GM18511 (cell line): ENCODE measurements around the gene TEX55.
"Not testable (repeated sequence)": the region's sequence is repeated elsewhere in the genome, so short reads cannot be mapped to it uniquely, and the experiment has no call there.

Experiments
- ATAC-seq: cut with Tn5 transposase; IDR thresholded peaks from one replicate; pipeline ENCODE4 v1.9.1; 2021; ENCODE audit warnings: mild to moderate bottlenecking, moderate library complexity; ENCODE audit not compliant: unreplicated experiment

Gene TEX55

DNA sequence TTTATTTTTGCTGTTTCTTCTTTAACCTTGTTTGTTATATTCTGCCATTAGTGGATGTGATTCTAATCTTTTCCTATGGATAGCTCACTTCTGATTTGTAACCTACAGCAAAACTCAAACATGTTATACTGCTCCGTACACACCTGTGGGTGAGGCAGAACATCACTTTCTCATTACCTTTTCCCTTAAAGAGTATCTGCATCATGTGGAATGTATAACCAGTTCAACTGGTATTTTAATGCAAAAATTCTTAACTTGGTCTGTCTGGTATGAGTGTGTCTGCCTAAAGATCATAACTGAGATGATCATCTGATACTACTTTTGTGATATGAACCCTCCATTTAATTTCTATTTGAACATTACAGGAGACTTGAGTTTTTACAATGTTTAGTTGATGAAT lies 14.4 kb downstream of the TEX55 start:
- ATAC-seq: no peak

DNA sequence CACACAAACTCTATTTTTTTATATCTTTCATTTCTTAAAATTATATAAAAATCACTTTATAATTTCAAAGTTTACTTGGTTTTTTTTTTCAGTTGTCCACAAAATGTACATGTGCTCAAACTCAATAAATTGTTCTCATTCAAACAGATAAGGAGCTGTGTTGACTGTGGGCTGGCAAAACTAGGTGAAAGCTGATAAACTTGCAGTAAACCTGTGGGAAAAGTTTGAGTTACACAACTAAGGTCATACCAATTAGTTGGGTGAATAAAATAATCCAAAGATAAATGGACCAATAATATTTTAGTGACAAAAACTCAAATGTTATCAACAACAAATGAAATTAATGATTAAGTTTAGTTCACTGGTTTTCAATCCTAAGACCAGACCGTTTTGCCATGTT lies 14.8 kb downstream of the TEX55 start:
- no peak for ATAC-seq

DNA sequence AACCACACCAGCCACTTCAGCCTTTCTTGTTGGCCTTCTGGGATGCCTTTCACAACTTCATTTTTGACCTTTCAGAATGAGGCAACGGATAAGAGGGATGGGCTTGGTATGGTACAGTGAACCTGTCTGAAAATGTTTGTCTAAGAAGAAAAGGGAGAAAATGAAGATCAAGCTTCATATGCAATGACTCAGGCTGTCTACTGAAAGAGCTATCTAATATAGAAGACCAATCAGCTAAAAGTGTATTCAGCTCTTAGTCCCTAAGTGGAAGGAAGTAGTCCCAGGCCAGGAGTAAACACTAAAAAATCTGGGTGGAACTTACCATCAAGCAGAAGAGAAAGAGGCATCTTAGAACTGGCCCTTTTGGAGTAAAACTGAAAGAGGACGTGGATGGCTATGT lies 15.3 kb downstream of the TEX55 start:
- no peak for ATAC-seq

DNA sequence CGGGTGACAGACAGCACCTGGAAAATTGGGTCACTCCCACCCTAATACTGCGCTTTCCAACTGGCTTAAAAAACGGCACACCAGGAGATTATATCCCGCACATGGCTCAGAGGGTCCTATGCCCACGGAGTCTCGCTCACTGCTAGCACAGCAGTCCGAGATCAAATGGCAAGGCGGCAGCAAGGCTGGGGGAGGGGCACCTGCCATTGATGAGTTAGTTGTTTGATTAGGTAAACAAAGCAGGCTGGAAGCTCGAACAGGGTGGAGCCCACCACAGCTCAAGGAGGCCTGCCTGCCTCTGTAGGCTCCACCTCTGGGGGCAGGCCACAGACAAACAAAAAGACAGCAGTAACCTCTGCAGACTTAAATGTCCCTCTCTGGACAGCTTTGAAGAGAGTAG lies 18.8 kb downstream of the TEX55 start:
- not testable (repeated sequence) for ATAC-seq

DNA sequence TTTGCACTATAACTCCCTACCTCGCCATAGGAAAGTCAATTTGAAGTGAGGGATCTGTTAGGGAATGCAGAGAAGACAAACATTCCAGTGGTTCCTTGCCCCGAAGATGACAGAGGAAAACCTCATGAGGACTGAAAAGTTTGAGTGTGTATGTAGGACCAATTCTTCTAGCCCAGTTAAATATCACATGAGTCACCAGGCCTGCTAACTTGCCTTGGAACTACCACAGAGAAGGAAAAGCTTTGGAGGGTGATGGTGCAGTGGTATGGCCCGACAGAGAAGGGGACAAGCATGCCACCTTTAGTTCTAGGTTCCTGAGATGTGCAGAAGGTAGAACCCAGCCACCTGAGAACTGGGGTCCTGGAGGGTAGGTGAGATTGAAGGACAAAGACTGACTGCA lies 24.9 kb downstream of the TEX55 start:
- ATAC-seq: no peak

DNA sequence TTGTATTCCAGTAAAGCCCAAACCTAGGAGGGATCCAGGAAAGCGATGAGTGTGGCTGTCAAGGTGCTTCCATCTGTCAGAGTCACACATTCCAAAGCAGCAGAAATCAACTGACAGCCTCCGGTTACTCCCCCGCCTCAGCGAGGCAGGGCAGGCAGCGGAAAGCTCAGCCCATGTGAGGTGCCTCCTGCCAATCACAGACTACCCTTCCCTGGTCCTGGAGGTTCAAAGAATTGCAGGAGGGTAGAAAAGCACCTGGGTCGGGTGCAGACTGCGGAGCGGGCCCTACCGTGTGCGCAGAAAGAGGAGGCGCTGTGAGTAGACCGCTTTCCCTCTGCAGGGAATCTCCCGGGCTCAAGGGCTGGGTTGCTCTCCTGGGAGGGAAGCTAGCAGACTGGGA lies 27.4 kb downstream of the TEX55 start, which contains the start of gene UPK1B:
Gene UPK1B (plus strand): TSS at position 274 of the 400 bp plus-strand sequence. CDS start 13,144 bp downstream, outside the sequence.
- no peak for ATAC-seq

DNA sequence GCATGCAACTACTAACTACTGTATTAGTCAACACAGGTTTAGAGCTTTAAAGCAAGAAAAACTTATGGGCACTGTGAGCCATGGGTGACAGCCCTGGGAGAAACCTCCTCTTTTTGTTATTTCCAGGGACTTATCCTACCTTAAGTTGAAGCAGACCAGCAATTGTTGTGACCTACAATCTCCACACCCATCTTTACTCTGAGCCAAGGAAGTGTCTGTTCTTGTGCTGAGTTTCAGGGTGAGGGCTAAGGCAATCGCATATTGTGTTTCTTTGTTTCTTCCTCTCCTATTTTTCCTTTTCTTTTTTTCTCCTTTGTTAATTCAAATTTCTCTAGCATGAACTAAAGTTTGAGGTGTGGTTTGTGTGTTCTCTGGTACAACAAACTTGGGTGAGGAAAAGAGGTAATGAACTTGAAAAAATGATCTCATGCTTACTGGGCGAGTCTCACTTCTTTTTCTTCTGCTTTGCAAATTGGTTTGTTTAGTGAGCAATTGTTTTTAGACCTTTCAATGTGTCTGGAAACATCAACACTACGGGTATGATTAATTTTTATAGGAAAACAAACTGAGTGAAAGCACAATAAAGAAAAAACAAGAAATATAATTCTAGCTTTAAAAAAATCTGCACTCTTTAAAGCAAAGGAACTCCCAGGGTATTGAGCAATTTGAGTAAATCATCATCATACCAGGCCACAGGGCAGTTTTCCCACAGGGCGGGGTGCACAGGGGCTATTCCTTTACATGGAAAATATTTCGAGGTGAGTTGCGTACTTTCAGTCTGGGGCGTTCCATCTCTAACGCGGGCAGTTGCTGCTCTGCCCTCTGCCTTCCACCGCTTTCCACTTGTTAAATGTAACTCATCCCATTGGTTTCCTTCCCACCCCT lies 30.1 kb downstream of the TEX55 start:
- no peak for ATAC-seq

DNA sequence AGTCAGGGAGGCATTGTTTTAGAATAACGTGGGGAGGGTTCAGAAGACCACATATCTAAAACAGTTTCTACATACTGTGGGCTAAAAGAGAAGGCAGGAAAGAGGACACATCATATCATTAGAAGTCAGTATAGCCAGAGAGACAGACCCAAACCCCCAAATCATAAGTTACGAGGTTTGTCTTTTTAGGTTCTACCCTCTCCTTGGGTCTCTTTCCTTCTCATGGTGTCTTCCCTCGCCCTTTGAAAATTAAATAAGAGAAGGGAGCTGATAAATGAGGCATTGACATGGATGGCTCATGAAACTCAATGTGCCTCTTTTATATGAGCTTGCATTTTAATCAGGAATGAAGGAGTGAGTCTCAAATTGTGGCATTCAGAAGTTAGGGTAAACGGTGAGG lies 30.8 kb downstream of the TEX55 start:
- ATAC-seq: no peak

DNA sequence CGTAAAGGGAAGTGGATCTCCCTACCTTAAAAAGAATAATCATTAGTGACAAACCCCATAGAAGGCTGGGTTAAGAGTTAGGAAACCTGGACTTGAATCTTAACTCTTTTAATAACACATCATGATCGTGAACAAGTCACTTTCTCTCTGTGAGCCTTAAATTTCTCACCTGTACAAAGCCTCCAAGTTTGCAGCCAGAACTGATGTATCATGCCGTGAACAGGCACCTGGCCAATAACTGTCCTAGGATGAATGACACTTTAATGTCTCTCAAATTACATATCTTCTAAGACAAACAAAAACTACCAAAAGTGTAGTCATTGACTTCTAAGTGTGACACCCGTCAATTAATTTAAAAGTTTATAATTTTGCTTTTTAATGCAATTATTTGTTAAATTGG lies 31.4 kb downstream of the TEX55 start:
- no peak for ATAC-seq

DNA sequence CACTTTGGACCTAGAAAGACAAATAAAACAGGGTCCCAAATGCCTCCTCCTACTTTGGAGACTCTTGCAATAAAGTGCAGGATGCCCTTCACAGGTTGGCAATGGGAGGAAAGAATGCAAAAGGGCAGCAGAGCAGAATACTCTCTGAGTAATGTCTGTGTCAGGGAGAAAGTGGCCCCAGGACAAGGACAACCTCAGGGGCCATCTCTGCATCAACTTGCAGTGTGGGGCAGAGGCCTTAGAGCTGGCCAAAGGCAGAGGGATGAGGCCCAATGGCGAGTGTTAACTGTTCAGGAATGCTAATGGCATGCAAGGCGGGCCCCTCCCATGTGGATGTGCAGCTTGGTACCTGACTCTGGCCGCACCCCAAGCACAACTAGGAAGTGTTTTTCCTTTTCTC lies 35.8 kb downstream of the TEX55 start:
- ATAC-seq: no peak

DNA sequence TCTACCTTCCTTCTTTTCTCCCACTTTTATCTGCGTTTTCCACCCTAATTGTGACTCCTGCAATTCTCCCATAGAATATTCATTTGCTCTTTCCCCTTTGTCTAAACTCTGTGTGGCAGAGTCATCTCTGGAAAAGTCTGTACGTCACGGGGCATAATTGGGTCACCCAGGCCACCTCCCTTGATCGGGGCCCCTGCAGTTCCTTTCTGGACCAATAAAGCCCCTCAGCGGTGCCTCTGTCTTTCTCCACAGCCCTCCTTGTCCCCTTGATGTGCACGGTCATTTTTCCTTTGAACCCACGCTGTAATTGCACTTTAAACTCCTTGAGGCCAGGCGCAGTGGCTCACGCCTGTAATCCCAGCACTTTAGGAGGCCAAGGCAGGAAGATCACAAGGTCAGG lies 38.1 kb downstream of the TEX55 start:
- no peak for ATAC-seq

DNA sequence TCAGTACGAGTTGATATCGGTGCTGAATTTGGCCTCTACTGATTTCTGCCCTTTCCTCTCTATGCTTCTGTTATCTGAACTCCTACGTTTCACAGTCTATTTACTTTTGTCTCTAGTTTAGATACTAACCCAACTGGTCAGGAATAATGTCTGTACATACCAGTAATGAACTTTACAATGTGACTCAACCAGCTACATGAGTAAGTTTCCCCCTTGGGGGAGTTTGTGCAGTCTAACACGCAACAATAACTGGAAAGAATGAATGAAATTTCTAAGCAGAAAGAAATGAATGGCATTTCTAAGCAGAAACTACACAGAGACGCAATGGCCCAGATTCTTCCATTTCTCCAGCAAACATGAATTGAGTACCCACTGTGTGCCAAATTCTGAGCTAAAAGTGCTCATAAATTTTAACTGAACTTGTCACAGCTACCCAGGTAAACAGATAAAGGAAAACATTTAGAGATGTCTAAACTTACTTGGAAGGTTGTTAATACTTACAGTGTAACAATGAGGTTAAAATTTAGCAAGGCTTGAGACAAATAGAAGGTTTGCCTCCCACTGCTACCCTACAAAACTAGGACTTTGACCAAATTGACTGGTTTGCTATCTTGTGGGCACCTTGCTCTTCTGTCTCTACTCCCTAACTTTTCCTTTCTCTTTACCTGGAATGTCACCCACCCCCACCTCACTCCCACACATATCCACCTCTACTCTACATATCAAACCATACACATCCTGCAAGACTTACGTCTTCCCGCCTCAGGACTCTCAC lies 39.0 kb downstream of the TEX55 start:
- ATAC-seq: no peak

DNA sequence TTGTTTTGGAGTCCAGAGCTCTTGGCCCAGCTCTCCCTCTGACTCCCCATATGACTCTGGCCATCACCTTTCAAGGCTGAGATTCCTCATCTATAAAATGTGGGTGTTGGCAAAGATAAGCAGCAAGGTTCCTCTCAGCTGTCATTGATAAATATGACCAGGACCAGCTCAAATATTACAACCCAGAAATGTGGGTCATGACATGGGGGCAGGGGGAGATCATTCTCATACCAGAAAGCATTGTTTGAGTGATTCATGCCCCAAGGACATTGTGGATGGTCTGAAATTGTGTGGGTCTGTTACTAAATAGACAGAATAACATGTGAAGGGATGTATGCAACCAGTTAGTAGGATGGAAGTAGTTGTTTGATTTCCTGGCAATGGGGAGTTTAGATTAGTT lies 41.3 kb downstream of the TEX55 start:
- no peak for ATAC-seq

DNA sequence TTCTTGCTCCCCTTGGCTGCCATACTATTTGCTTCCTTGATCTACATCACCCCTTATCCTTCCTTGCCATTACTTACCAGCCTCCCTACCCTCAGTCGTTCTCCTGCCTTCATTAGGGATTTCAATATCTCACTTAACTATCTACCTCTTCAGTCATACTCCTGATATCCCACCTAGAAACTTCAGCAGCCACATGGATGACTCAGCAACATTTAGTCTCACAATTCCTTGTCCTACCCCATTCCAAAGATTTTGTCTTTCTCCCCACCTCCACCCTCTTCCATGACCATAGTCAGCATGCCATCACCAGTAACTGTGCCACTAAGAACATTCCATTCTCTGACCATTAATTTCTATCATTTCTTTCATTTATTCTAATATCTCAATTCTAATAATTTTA lies 45.8 kb downstream of the TEX55 start:
- ATAC-seq: no peak

DNA sequence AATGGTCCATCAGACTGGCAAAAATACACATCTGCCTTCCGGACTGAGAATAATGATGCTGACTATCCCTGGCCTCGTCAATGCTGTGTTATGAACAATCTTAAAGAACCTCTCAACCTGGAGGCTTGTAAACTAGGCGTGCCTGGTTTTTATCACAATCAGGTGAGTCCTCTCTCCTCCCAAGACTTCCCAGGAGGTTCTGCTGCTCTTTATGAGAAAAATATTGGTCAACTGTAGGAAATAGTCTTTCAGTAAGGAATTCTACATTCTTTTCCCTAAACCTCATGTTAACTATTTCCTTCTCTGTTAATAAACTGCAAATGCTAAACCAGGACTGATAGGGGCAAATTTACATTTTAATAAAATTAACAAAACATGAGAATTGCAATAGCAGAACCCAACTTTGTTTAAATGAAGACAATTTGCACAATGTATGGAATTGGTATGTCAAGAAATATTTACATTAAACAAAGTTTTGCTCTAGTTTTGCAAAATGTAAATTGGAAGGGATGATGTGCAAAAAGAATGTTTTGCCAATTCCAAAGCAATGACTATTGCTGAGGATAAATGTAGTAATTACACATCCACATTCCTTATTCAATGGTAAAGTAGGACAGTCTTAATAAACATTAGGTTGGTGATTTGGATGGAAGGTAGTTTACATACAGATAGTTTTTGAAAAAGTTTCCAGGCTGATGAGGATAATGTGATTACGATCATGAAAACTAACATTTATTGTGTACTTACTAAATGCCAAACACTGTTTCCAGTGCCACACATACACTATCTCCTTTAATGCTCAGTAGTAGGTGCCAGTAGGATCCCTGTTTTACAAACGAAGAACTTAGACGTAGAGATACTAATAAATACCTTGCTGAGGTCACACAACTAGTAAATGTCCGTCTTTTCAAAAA lies 48.5 kb downstream of the TEX55 start:
- ATAC-seq: no peak

DNA sequence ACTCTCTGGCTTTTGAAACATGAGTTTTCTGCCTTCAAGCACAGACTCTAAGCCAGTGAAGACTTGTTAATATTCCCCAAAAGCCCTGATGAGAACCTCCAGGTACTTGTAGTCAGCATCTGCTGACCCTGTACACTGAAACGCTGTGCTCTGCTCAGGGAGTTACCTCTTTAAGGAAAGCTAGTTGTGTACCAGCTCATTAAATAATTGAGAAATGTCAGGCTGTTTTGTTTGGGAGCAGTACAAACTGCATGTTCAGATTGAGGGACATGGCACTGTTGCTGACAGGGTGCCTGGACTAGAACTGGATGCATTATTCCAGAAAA lies 49.1 kb downstream of the TEX55 start:
- ATAC-seq: no peak

DNA sequence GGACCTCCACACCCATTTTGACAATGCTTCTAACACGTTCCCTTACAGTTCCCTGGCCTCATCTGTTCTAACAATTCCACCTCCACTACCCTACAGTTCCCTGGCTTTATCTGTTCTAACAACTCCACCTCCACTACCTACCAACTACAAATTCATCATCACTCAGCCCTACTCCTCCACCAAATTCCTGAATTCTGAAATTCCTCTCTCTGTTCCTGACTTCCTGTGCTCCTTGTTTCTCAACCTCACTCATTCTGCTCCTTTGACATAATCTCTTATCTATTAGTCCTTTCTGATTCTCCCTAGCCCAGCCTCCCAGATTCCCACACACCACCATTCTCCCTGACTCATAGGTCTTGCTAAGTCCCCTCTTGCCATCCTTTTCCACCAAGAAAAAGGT lies 49.9 kb downstream of the TEX55 start:
- ATAC-seq: no peak
